Stimulated activated CD8-positive, alpha-beta memory T cell treated with anti-CD3 and anti-CD28 coated beads, Interleukin-2, amount 100 ng/mL, for 48 hours (primary cell): ENCODE results near the gene NPB.

ENCODE experiments used
- DNase-seq, 2 donors: peaks; one replicate each; pipeline ENCODE4 v3.0.0-alpha.2; 2020; ENCODE audit warnings: low read depth in 2 of 2

Gene NPB

GRCh38 chr17:81869221-81870130 lies 32.6 kb upstream of the NPB start:
- DNase-seq: peak; percentile 36 to 58

GRCh38 chr17:81870131-81870980 lies 31.7 kb upstream of the NPB start:
- DNase-seq: peak in 1 of 2 donors; percentile 28

GRCh38 chr17:81870981-81871386 lies 31.1 kb upstream of the NPB start, which contains the start of gene ARHGDIA:
Gene ARHGDIA (minus strand): TSS chr17:81871337. CDS start chr17:81869930, 1,407 bp downstream.
- DNase-seq: no peak

DNA sequence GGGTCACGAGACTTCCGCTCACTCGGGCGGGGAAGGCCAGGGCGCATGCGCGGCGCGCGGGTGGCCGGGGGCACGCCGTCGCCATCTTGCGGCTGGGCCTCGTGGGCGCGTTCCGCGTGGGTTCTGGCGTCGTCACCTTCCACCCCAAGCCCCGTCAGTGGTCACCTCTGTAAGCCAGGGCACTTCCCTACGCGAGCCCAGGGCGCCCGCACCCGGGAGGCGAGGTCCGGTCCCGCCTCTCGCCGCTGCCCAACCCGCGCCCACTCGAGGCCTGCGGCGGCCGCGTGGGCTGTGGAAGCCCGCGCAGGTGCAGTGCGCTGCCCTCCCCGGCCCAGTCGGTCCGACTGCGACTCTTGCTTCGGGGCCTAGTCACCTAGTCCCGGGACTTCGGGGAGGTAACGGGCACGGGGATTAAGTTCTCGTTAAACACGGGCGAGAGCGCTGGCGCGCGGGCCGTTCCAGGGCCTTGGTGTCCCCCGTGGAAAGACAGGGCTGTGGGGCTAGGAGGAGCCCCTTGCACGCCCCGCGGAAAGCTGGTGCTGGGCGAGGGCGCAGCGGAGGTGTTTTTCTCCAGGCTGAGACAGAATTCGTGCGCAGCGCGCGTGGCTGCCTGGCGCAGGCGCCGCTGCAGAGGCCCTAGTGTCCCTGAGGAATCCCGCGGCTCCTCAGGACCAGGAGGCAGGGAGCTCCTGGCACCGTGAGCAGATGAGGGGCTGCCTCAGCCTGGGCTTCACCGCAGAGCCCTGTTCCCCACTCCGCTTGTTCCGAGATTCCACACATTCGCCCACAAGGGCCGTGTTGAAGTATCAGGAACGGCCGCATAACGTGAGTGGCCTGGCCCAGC lies 30.4 kb upstream of the NPB start:
- DNase-seq: peak; percentile 92 to 96

DNA sequence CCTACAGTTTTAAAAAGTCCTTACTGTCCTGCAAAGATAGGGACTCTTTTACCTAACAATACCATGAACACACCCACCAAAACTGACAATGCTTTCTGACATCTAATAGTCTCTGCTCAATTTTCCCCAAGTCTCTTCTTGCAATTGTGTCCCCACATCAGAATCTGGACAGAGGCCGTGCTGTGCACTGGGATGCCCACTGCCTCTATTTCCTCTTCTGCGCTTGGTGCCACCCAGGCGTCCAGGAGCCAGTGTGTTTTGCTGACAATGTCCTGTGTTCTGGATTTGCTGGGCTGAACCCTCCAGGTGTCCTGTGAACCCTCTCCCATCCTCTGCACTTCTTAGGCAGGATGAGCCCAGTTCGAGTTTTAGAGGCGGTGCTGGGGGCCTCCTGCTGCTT lies 24.5 kb upstream of the NPB start:
- DNase-seq: no peak

- no peak for DNase-seq
Observed at GRCh38 chr17:81878294-81878693, 23.7 kb upstream of the NPB start.

DNA sequence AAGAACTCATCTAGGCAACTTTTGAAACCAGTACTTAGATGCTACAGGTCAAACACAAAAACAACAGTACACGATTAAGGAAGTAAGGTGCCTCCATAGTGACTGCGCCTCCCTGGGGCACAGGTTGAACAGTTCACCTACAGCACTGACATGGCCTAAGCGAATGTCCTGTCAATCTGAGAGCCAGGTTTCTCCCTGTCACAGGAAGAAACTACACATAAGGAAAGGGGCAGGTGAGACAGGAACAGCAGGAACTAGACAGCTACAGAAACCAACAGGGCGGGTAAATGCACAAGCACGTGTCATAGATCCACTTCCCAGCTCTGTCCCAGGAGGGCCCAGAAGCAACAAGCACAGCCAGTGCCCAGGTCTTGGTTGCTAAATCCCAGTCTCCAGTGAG lies 22.9 kb upstream of the NPB start:
- no peak for DNase-seq

GRCh38 chr17:81884520-81884919 lies 17.5 kb upstream of the NPB start:
- no peak for DNase-seq

DNA sequence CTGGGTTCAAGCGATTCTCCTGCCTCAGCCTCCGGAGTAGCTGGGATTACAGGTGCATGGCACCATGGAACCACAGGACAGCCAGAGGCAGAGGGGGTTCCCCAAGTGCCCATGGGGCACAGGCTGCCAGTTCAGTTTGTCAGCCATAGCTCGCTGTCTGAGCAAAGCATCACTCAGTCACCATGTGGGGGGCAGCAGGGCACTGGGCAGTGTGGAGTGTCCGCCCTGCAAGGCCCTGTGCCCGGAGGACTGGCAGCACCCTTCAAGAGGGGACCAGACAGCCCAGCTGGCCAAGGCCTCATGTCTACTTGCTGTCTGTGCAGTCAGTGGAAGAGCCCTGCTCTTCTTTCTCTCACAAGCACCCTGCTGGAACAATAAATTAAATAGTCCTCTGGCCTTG lies 17.1 kb upstream of the NPB start:
- DNase-seq: no peak

GRCh38 chr17:81885454-81885853 lies 16.6 kb upstream of the NPB start:
- DNase-seq: no peak

DNA sequence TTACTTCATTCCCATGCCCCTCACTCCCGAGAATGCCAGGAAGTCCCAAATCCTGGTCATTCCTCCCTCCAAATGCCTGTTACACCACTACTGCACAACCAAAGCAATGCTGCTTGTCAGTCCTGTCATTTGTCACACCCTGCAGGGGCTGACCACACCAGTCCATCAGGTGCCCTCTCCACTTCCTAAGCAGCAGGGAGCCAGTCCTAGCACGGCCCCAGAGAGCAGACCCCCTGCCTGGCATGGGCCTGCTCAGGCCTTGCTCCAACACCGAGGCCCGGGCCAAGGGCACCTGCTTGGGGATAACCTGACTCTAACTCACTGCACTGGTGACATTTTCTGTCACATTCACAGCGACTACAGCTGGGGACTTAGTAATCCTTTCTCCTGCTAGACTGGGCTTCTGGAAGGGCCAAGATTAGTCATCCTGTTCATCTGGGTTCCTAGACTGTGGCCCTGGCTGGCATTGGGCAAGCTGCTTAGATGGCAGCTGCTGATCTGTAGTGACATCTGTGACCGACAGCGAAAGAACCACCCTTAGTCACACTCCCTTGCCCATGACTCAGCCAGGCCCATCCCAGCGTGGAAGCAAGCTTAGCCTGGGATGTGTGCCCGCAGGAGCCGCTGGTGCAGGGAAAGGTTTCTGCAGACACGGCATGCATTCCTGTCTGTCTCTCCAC lies 16.0 kb upstream of the NPB start:
- DNase-seq: no peak

DNA sequence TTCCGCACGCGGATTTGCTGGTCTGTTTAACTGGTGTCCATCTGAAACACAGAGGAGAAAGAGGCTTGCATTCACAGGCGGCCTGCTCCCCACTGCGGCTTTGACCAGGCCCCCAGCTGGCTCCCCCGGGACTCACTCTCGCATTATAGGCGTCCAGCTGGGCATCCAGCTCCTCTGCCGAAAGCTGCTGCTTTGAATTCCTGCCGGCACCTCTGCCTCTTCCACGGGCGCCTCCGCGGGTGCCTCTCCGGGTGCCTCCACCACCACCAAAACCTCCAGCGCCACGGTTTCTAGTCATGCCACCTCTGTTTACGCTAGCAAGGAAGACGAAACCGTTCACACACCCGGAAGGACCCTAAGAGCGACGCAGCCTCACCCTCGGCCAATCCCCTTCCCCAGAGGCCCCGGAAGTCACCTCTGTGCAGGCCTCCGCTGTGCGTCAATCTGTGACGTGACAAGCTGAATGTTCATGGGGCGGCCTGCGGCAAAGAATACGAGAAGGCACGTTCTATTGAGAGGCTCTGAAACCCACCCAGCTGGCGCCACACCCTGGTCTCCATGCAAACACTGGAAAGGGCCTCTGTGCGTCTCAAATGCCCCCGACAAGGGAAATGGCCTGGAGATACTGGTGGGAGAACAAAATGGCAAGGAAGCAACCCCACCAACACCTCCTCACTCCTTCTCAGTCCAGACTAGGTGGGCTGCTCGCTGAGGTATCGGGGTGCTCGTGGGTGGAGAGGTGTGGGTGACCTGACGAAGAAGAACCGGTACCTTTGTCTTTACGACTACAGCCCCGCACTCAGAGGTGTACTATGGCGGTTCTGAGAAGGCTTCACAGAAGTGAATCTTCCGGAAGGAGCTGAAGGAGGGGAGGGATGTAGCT lies 13.7 kb upstream of the NPB start:
- DNase-seq: no peak

- no peak for DNase-seq
Observed at GRCh38 chr17:81888988-81889595, 12.9 kb upstream of the NPB start.

GRCh38 chr17:81889602-81890001 lies 12.4 kb upstream of the NPB start:
- no peak for DNase-seq

GRCh38 chr17:81890447-81891302 lies 11.4 kb upstream of the NPB start:
- DNase-seq: no peak

DNA sequence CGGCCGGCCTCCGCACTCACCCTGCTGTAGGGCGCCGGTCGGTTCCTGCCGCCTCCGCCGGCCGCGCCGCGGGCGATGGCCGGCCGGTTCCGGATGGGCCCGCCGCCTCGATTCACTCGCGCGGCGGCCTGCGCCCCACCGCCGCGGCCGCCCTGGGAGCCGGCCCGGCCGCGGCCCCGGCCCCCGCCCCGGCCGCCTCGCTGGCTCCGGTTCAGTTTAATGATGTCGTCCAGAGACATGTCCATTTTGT lies 10.8 kb upstream of the NPB start:
- no peak for DNase-seq

- no peak for DNase-seq
Observed at GRCh38 chr17:81895400-81895799, 6.6 kb upstream of the NPB start.

GRCh38 chr17:81898029-81898866 lies 3.8 kb upstream of the NPB start:
- DNase-seq: no peak
